Forelimb muscle (tissue), 1 donor: ENCODE data around the gene NBL1. TPM values are rescaled to one million over a fixed set of nuclear protein-coding genes. Genes with fewer than 3 reads are reported as not detected.
"Not testable (repeated sequence)": the region's sequence is repeated elsewhere in the genome, so short reads cannot be mapped to it uniquely, and the experiment has no call there.

Source experiments
- DNase-seq: peaks from one replicate; pipeline ENCODE4 v3.0.0-alpha.2; 2013; ENCODE audit warnings: low read depth
- polyA plus RNA-seq: library from polyadenylated mRNA; unstranded; fragments of 120-200 nt; gene quantifications from one replicate; pipeline ENCODE4 v1.2.1, GENCODE V29; 2013; ENCODE audit not compliant: insufficient read length

The NBL1 gene
- polyA plus RNA-seq, 1 donor, result 28.2 TPM

- DNase-seq, result no peak
Observed at GRCh38 chr1:19622204-19622603, 21.9 kb upstream of the NBL1 start.

- DNase-seq, result no peak
Observed at GRCh38 chr1:19623523-19623922, 20.6 kb upstream of the NBL1 start.

GRCh38 chr1:19625291-19625937 is 18.7 kb upstream of the NBL1 start:
- DNase-seq, result peak; percentile 45

- no peak for DNase-seq
Observed at GRCh38 chr1:19628879-19629278, 15.2 kb upstream of the NBL1 start.

- no peak for DNase-seq
Observed at GRCh38 chr1:19629357-19629756, 14.8 kb upstream of the NBL1 start.

- not testable (repeated sequence) for DNase-seq
Observed at GRCh38 chr1:19630192-19630591, 13.9 kb upstream of the NBL1 start.

GRCh38 chr1:19630720-19631395 is 13.3 kb upstream of the NBL1 start:
- no peak for DNase-seq

GRCh38 chr1:19632211-19632610 is 11.9 kb upstream of the NBL1 start:
- no peak for DNase-seq

- DNase-seq, result no peak
Observed at GRCh38 chr1:19633106-19633505, 11.0 kb upstream of the NBL1 start.

- DNase-seq, result not testable (repeated sequence)
Observed at GRCh38 chr1:19635064-19635463, 9.0 kb upstream of the NBL1 start.

- no peak for DNase-seq
Observed at GRCh38 chr1:19635646-19636045, 8.5 kb upstream of the NBL1 start.

- no peak for DNase-seq
Observed at GRCh38 chr1:19636065-19636464, 8.0 kb upstream of the NBL1 start.

- DNase-seq, result not testable (repeated sequence)
Observed at GRCh38 chr1:19636749-19637148, 7.4 kb upstream of the NBL1 start.

GRCh38 chr1:19637606-19638005 is 6.5 kb upstream of the NBL1 start:
- DNase-seq, result no peak

- not testable (repeated sequence) for DNase-seq
Observed at GRCh38 chr1:19639228-19639627, 4.9 kb upstream of the NBL1 start.

- DNase-seq, result no peak
Observed at GRCh38 chr1:19639999-19640362, 4.1 kb upstream of the NBL1 start.

- no peak for DNase-seq
Observed at GRCh38 chr1:19640363-19641316, 3.5 kb upstream of the NBL1 start.

- DNase-seq, result no peak
Observed at GRCh38 chr1:19643121-19643520, 990 bp upstream of the NBL1 start.

- no peak for DNase-seq
Observed at GRCh38 chr1:19644395-19644680, 227 bp downstream of the NBL1 start.

- DNase-seq, result no peak
Observed at GRCh38 chr1:19644681-19645410, 735 bp downstream of the NBL1 start.

GRCh38 chr1:19645411-19646251 is 1.5 kb downstream of the NBL1 start:
- no peak for DNase-seq
